ENCODE data around the gene IL23A.

- TF ChIP-seq POLR2AphosphoS5 (IDR thresholded peaks at IDR 0.05) (no peak), CTCF (IDR thresholded peaks at IDR 0.05) (no peak), POLR2A (IDR thresholded peaks at IDR 0.05) (no peak)
Observed at GRCh38 chr12:56385873-56386272, 47.2 kb downstream of the IL23A start.
